RKO (cell line): Measurements from ENCODE around the gene CES5A.
A peak's percentile ranks its signal among the peaks of the same experiment; 100 is the strongest.
"Not testable (repeated sequence)": the region's sequence is repeated elsewhere in the genome, so short reads cannot be mapped to it uniquely, and the experiment has no call there.

Experiments used
- DNase-seq: peaks from one replicate; pipeline ENCODE4 v3.0.0-alpha.2; 2016; ENCODE audit warnings: low spot score

Gene CES5A

DNA sequence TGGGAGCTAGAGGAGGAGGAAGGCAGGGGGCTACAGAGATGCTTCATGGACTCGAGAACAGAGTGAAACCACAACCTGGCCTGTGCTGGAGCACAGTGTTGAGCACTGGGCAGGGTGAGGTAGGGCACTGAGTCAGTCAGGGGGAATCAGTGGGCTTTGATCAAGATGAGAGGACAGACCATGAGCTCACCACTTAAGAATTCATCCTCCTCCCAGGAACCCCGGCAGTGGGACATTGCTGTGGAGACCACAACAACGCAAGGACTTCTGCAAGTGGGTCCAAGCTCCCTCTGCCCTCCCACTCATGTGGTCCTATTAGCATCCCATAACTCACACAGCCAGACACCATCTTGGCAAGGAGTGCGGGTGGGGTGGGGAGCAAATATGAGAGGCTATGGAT lies 1.7 kb upstream of the CES5A start:
- no peak for DNase-seq

DNA sequence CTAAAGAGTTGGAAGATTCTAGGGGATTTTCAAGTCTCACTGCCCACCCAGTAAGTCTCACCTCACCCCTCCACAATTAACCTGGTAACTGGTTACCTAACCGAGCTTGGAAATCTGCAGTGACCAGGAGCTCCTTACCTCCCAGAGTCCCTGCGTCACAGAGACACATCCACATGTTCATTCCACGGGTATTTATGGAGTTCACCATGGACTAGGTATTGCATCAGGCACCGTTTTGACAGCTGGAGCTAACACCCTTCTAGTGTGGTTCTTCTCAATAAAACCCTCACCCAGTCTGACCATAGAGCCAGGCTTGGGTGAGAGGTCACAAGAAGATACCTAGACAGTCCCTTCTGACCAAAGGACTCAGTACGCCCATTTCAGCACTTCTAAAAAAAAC lies 2.1 kb downstream of the CES5A start:
- no peak for DNase-seq

DNA sequence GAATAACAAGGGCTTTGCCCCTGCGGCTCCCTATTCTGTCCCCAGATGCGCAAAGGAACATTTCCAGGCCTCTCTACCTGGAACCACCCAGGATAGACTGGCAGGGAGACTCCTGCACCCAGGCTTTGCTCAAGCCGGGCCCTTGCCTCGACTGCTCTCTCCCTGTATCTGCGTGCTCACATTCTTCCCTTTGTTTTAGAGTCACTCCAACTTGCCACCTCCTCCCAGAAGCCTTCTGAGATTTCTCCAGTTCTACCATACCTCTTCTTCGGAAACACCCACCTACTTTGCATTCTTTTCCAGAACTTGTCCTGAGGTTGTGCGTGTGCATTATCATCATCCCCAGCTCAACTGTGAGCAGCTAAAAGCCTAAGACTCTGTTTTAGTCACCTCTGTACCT lies 3.0 kb downstream of the CES5A start:
- DNase-seq, result no peak

DNA sequence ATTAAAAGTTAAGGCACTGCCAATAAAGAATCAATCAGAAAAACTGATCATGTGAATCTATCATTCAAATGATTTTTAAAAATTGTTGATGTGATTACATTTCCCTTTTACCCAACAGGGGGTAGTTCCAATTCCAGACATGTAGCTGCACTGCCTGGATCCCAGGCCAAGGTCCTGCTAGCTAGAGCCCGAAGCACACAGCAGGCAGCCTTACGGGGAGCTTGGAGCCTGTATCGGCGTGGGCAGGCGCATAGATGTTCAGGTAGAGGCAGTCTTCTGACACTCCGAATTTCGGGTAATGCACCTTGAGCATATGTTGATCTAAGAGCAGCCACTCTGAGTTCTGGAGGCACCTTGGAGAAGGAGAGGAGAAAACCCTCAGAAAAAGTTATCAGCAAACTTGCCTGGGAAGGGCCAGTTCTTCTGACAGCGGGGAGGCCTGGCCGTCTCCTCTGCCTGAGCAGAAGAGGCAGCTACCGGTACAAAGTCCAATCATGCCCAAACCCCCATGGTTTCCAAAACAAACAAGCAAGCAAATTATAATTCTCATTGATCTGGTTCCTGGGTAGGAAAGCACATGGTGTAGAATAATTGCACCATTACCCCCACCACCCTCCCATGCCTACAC lies 3.6 kb downstream of the CES5A start:
- no peak for DNase-seq

DNA sequence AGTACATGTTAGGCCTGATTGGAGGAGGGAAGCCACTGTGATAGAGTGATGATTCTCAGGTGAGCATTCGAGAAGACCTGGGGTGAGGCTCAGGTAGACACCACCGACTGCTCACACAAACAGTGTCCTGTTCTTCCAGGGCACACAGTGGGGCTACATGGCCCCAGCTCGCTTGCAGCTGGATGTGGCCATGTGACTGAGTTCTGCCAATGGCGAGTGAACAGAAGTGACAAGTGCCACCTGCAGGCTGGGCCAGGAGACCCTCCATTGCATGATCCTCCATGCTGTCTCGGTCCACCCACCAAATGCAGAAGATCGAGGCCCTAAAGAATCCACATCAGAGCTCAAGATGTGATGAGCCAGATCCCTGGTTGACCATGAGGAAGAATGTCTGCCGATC lies 6.2 kb downstream of the CES5A start:
- DNase-seq, result no peak

DNA sequence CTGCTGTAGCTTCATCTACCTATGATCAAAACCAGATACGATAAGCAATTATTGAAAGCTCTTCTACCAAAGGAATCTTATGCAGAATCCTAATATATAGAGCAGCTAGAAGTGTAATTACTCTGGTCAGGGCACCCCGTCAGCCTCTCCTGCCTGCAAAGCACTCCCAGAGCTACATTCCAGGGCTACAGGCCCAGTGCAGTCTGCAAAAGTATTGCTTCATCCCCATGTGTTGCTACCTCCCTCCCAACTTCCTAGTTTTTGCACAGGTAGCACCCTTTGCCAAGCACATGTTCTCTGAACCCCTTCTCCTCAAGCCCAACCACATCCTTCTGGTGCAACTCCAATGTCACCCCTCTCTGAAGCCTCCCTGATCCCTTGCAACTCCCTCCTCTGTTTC lies 7.0 kb downstream of the CES5A start:
- DNase-seq, result no peak

DNA sequence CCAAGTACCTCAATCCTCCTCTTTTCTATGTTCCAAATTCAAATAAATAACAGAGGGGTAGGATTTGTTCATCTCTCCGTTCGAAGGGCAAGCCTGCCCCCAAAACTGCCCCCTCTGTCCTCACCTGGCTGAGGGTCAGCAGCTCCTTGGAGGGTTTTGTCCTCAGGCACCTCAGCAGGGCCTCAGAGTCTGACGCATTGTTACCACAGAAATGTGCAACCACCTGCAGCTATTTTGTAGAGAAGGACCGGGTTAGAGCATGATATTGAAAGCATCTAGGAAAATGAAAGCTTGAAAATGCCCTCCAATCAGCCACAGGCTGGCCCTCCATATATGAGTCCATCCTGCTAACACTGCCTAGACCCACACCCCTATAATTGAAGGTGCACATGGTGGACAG lies 13.9 kb downstream of the CES5A start:
- DNase-seq, result no peak

DNA sequence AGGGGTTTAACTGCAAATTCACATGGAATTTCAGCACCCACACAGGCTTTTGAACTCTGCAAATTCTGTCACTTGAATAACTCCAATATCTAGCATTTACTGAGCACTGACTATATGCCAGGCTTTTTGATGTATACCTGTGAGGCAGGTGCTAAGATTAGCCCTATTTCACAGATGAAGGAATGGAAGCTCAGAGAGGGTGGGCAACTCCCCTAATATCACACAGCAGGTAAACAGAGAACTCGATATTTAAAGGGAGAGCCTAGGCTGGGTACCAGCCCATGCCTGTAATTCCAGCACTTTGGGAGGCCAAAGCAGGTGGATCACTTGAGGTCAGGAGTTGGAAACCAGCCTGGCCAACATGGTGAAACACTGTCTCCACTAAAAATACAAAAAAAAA lies 17.5 kb downstream of the CES5A start:
- DNase-seq, result not testable (repeated sequence)

DNA sequence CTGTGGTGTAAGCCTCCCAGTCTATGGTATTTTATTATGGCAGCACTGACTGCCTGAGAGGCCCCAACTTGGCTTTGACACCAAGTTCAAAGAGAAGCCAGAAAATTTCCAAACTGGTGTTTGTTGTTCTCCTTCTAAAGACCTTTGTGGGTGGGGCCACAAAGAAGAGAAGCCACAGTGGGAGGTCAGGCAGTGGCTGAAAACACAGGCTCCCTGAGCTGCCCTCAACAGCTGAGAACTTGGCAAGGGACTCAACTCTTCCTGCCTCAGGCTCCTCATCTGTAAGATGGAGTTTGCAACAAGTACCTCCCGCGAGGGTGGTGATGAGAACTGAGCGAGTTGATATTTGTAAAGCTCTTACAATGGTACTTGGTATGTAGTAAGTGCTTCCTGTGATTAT lies 18.2 kb downstream of the CES5A start:
- no peak for DNase-seq

DNA sequence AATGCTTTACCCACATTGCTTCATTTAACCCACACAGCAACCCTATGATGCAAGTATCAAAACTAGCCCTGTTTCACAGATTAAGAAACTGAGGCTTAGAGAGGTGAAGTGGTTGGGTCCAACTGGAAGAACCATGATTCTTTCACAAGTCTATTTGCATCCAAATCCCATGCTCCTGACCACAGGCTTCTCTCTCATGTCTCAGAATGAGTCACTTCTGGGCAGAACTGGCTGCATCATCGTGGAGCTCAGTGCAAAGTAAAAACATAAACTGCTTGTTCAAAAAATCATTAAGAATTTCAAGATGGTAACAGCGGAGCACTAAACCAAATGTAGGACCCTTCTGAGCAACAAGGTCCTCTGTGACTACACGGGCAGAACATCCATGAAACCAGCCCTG lies 22.1 kb downstream of the CES5A start:
- peak; percentile 13 for DNase-seq

DNA sequence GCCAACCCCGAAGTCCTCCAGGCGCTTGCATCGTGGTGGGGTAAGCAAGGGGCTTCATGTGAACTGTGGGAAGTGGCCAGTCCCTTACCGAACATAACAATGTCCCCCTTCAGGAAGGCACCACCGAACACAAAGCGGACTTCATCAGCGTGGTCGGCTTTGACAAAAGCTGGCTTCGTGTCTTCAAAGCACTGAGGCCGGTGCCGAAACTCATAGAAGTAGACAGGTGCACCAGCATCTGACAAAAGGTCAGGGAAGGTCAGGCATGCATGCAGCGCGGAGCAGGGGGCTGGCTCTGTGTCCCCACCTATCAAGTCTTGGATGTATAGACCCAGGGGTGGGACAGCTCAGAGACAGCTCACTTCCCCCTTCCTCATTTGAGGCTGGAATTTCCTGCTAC lies 25.6 kb downstream of the CES5A start:
- no peak for DNase-seq

DNA sequence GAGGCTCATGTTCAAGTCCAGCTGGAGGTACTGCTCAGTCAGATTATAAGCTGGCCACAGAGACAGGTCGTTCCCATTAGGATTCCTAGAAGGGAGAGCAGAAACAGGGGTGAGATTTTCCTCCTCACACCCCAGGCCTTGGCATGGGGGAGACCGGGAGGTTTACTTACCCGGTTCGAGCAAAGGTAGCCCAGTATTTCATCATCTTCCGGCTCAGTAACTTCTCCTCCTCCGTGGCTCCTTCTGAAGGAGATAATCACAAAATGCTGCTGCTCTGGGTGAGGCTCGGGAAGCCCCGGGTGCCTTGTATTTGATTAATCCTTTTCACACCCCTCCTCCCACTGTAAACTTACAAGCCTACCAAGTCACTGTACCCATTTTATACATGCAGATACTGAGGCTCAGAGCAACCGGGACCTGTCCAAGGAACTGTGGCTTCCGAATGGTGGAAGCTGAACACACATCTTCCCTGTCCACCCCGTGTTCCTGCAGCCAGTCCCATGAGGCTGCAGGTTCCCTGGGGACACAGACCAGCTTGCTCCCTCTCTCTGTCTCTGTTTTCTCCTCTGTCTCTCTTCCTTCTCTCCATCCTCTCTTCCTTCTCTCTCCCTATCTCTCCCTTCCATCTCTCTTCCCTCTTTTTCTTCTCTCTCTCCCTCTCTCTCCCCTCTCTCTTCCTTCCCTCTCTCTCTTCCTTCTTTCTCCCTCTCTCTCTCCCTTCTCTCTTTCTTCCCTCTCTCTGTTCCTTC lies 28.4 kb downstream of the CES5A start:
- DNase-seq, result no peak

DNA sequence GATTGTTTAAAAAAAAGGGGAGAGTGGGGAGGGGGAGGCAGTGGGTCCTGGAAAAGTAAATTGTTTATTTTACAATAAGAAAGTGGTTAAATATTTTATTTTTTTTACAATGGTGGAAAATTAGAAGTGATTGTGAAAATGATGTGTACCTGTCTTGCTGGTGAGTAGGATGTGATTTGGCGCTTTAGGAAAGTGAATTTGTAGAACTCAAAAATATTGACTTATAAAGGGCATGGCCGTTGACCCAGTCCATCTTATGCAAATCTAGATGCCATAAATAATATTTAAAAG lies 32.1 kb downstream of the CES5A start:
- DNase-seq, result no peak

DNA sequence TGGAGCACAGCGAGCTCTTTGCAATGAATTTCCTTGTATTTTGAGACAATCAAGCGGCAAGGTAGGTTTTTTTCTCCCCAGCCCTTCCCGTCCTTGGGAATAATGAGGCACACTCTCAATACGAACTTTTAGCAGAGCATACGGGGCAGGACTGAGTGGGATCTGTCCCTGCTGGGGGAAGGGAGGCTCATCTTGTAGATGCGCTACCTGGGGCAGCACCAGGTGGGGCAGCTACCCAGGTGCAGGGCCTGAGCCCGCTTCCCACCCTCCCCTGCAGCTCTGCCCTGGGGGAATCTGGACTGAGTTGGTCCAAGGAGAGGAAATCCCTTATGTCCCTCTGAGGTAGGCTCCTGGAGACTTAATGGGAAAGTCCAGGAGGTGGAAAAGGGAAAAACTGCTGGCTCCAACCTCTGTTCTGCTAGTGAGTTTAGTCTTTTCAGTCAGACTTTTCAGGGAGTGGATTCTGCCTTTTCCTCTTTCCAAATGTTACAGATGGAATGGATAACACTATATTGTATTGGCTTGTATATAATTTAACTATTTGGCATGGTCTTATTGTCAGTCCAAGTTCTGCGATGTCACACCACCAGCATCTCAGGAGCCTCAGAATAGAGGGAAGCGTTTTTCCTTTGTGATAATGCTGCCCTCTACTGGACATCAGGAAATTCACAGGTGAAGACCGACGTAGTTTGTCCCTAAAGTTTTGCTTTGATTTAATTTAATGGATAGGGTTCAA lies 32.6 kb downstream of the CES5A start:
- peak; percentile 49 for DNase-seq

DNA sequence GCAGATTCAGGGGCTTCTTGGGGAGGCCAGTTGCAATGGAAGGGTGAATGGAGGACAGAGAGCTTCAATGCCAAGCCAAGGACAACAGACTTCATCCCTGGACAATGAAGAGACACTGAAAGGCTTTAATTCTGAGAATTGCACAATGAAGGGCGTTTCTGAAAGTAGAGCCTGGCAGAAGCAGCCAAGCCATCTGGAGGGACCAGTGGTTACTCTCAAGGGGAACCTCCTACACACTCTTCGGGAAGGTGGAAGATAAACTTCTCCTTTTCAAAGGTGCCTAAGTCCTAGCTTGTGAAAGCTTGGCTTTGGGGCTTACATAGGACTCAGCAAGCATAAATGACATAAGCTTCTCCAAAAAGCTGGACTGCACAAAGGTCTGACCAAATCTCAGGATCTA lies 36.1 kb downstream of the CES5A start:
- DNase-seq, result no peak

DNA sequence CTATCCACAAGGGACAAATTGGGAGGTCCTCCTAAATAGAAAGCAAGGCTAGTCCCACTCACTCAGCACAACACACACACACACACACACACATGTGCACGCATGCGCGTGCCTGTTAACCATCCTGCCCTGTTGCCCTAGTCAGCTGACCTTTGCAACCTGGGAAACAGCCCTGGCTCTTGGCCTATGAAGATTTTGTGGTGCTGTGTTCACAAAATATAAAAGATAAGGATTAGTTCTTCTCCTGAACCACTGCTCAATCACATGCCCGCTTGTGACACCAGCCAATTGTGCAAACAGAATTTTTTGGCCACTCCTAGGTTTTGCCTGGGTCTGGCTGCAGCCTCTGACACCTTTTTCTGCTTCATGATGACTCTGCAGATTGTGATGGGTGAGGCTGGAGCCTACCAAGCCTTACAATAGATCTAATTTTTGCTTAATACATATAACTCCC lies 39.0 kb downstream of the CES5A start:
- DNase-seq, result no peak

DNA sequence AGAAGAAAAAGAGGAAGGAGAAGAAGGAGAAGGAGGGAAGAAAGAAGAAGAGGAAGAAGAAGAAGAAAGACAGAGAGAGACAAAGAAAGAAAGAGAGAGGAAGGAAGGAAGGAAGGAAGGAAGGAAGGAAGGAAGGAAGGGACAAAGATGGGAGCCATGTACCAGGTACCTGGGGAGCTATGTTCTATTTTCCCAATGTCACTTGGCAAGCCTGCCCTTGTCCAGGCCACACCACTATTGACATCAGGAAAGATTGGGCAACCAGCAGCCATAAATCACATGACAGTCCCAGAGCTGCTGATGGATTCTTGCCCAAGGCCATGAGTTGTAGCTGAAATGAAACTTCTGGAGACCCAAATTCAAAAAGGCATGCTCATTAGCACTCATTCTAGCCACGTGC lies 39.6 kb downstream of the CES5A start:
- no peak for DNase-seq

DNA sequence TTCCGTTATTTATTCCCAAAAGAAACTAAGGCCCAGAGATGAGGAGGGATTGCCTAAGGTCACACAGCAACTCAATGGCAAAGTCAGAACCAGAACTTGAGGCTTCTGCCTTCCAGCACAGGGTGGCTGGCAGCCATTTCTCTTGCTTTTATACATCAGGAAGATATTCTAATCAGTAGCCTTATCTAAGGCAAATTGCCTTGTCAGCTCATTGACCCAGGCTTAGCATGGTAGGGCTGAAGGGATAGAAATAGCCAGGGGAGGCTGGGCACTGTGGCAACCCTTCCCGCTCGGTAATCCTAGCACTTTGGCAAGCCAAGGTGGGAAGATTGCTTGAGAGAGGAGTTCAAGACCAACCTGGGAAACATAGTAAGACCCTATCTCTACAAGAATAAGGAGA lies 40.0 kb downstream of the CES5A start:
- DNase-seq, result not testable (repeated sequence)

DNA sequence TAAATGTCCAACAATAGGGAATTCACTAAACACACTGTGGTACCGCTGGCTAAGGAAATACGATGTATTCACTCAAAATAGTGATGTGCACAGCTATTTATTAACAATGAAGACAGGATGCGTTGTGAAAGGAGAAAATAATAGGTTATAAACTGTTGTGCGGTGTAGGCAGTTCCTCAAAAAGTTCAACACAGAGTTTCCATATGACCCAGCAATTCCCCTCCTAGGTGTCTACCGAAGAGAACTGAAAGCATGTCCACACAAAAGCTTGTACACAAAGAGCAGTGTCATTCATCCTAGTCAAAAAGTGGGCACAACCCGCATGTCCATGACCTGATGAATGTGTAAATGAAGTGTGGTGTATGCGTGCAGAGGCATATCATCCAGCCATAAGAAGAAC lies 41.1 kb downstream of the CES5A start:
- no peak for DNase-seq

DNA sequence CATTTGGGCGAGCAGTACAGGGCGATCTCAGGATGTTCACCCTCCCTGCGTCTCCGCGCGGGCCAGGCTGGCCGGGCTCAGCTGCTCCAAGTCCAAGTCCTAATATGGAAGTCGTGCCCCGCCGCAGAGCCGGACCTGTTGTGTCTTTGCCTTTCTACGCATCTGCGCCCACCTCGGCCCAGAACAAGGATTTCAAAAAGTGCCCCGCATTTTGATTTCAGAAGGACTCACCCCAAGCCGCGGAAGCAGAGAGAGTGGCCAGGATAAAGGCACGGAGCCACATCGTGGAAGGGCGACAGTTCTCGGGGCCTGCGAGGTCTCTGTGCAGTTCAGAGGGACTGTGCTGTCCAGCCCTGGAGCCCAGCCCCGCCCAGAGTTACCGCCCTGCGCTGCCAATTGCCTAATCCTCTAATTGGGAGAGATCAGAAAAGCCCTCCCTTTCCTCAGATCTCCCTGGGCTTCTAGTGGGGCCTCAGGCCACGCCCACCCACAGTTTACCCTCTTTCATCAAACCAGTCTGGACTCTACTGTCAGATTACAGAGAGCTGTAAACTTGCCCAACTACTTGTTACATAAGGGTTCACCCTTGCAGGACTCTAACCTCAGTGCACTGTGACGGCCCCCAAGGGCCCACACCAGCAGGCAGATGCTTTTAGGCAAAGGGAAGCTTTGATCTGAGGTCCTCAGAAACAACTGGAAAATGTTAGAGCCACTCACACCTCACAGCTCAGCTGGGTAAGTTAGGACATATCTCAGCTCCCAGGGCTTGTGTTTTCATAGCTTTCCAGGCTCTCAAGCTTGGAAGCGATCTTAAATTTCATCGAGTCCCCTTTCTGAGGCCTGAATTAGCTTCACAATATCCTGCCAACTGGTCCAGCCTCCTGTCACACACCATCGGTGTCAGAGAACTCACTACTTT lies 42.1 kb downstream of the CES5A start, which contains the start of gene CES1:
CES1 (minus strand) TSS at position 324 of the 919 bp plus-strand sequence; CDS start at position 283, 41 bp downstream.
- DNase-seq, result no peak

DNA sequence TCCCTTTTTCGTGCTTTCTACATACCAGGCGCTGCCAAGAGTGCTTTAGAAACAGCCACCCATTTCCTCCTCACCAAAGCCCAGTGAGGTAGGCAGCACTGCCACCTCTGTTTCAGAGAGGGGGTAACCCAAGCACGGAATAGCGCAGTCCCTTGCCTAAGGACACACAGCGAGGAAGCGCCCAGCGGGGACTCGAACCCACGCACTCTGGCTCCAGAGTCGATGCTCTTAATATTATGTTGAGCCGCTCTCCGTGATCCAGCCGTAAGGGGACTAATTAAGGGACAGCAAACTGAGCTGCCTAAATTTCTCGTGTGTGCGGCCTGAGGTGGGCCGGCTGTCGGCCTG lies 42.8 kb downstream of the CES5A start:
- DNase-seq, result no peak

DNA sequence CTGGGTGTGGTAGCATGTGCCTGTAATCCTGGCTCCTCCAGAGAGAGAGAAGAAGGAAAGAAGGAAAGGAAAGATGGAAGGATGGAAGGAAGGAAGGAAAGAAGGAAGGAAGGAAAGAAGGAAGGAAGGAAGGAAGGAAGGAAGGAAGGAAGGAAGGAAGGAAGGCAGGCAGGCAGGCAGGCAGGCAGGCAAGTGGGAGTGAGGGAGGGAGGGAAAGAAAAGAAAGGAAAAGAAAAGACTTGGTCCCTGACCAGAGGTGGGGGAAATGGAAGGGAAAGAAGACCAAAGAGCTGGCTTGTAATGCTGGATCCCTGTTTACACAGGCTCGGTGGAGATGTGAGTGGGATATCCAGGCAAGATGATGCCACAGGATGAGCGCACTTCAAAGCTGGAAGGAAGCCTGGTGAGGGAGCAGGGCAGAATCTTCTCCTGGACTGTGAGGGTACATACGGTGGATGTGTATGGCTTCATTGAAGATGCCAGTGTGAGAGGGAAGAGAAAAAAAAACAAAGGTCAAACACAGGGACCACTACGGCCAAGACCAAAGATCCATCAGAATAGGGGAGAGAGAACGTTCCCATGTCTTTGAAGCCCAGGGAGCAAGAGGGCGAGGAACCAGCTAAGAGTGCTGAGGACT lies 44.4 kb downstream of the CES5A start:
- DNase-seq, result no peak
